NAMALWA (cell line): ENCODE data around the gene C1orf94.
"Not testable (repeated sequence)": the region's sequence is repeated elsewhere in the genome, so short reads cannot be mapped to it uniquely, and the experiment has no call there.

Experiments used
- DNase-seq: peaks from one replicate; pipeline ENCODE4 v3.0.0-alpha.2; 2015; ENCODE audit warnings: low spot score

Gene C1orf94

GRCh38 chr1:34165422-34165921 is 11.2 kb upstream of the C1orf94 start:
- DNase-seq, result no peak

- no peak for DNase-seq
Measured at GRCh38 chr1:34166191-34166624, 10.5 kb upstream of the C1orf94 start.

- no peak for DNase-seq
Measured at GRCh38 chr1:34166625-34167361, 9.9 kb upstream of the C1orf94 start.

- DNase-seq, result no peak
Measured at GRCh38 chr1:34167389-34167788, 9.3 kb upstream of the C1orf94 start.

- no peak for DNase-seq
Measured at GRCh38 chr1:34175744-34176143, 963 bp upstream of the C1orf94 start.

- DNase-seq, result no peak
Measured at GRCh38 chr1:34178072-34178471, 1.4 kb downstream of the C1orf94 start.

- DNase-seq, result not testable (repeated sequence)
Measured at GRCh38 chr1:34183381-34183780, 6.7 kb downstream of the C1orf94 start.

- DNase-seq, result no peak
Measured at GRCh38 chr1:34186741-34187494, 10.2 kb downstream of the C1orf94 start.

- DNase-seq, result no peak
Measured at GRCh38 chr1:34188418-34188817, 11.7 kb downstream of the C1orf94 start.

- DNase-seq, result no peak
Measured at GRCh38 chr1:34188985-34189384, 12.3 kb downstream of the C1orf94 start.

GRCh38 chr1:34190692-34191091 is 14.0 kb downstream of the C1orf94 start:
- DNase-seq, result no peak

- DNase-seq, result no peak
Measured at GRCh38 chr1:34192621-34193020, 15.9 kb downstream of the C1orf94 start.

- DNase-seq, result no peak
Measured at GRCh38 chr1:34199927-34200326, 23.2 kb downstream of the C1orf94 start.

GRCh38 chr1:34212673-34213072 is 36.0 kb downstream of the C1orf94 start:
- DNase-seq, result no peak

- no peak for DNase-seq
Measured at GRCh38 chr1:34213956-34214355, 37.2 kb downstream of the C1orf94 start.

- DNase-seq, result no peak
Measured at GRCh38 chr1:34231441-34231840, 54.7 kb downstream of the C1orf94 start.

- DNase-seq, result peak; percentile 5
Measured at GRCh38 chr1:34235594-34235993, 58.9 kb downstream of the C1orf94 start.

GRCh38 chr1:34236089-34236488 is 59.4 kb downstream of the C1orf94 start:
- DNase-seq, result no peak

GRCh38 chr1:34237151-34237815 is 60.6 kb downstream of the C1orf94 start:
- DNase-seq, result no peak

GRCh38 chr1:34245967-34246366 is 69.3 kb downstream of the C1orf94 start:
- DNase-seq, result no peak

GRCh38 chr1:34250342-34250741 is 73.6 kb downstream of the C1orf94 start:
- no peak for DNase-seq

- DNase-seq, result no peak
Measured at GRCh38 chr1:34262023-34262853, 85.5 kb downstream of the C1orf94 start.
